Astrocyte of the cerebellum (primary cell): ENCODE data around the gene RNF175.
A peak's percentile ranks its signal among the peaks of the same experiment; 100 is the strongest.

Experiments used
- DNase-seq: peaks from one replicate; pipeline ENCODE4 v3.0.0-alpha.2; 2011; ENCODE audit warnings: low read depth
- H3K4me3 ChIP-seq: 2 replicates; pipeline ENCODE4 v1.5.1; 2011; ENCODE audit warnings: mild to moderate bottlenecking, low read depth, low read length, moderate library complexity
- in situ Hi-C: cut with HindIII; loops from 2 replicates; pipeline ENCODE4 v1.10.0; 2017; ENCODE audit warnings: low sequenced_read_pairs
- TF ChIP-seq, protein P1 (sequence below): IDR thresholded peaks from 2 replicates; pipeline ENCODE4 v1.5.1; 2012; ENCODE audit warnings: low read length, low read depth, moderate library complexity, mild to moderate bottlenecking; ENCODE audit errors: missing control alignments

Gene RNF175

DNA sequence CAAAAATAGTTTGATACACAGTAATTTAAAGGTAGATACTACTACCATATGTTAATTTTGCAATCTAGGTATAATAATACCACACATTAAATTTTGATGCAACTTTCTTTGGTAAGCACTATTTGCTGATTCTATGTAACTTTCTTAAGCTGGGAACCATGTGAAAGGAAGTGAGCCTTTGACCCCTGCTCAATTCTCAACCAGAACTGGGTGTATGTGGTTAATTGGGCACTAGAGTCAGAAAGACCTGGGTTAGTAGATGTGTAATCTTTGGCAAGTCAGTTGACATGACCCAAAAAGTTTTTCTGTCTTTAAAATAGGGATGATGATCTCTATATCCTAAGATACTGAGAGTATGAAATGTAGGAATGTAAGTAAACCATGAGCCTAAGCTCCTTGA lies 53.3 kb downstream of the RNF175 start:
- in situ Hi-C loops: no loop called here
- TF ChIP-seq, protein P1, sequence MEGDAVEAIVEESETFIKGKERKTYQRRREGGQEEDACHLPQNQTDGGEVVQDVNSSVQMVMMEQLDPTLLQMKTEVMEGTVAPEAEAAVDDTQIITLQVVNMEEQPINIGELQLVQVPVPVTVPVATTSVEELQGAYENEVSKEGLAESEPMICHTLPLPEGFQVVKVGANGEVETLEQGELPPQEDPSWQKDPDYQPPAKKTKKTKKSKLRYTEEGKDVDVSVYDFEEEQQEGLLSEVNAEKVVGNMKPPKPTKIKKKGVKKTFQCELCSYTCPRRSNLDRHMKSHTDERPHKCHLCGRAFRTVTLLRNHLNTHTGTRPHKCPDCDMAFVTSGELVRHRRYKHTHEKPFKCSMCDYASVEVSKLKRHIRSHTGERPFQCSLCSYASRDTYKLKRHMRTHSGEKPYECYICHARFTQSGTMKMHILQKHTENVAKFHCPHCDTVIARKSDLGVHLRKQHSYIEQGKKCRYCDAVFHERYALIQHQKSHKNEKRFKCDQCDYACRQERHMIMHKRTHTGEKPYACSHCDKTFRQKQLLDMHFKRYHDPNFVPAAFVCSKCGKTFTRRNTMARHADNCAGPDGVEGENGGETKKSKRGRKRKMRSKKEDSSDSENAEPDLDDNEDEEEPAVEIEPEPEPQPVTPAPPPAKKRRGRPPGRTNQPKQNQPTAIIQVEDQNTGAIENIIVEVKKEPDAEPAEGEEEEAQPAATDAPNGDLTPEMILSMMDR: no peak
- no peak overlapping the region for H3K4me3 ChIP-seq
- no peak for DNase-seq

DNA sequence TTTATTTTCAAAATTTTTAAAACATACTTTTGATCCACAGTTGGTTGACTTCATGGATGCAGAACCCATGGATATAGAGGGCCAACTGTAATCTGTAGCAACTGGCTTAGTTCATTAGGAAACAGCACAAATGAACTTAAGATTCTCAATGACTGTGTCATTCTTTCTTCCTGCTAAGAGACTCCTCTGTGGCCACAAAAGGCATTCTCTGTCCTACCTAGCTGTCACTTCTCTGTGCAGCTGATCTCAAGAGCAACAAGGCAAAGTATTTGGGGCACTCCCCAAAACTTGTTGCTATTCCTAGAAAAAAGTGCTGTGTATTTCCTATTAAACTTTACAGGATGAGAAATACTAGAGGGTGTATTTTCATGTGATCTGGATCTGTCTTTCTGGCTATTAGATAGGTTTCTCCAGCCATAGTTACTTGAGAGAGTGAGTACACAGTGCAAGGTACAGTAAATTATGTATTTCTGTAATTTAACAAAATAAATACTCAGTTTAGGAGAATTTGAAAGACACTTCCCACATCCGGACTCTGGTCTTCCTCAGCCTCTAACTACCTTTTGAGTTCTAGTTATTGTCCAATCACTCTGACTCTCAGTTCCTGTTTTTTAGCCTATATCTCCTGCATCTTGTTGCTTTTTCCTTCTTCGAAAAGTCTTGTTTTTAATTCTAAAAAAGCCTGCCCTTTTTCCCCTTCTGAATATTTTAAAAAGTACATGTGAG lies 53.9 kb downstream of the RNF175 start:
- in situ Hi-C loops: no loop called here
- no peak overlapping the region for H3K4me3 ChIP-seq
- no peak for DNase-seq
- TF ChIP-seq, protein P1: no peak

- no peak for DNase-seq
- in situ Hi-C loops: no loop called here
- TF ChIP-seq, protein P1: no peak
- no peak overlapping the region for H3K4me3 ChIP-seq
Observed at GRCh38 chr4:153704522-153704921, 55.3 kb downstream of the RNF175 start.

DNA sequence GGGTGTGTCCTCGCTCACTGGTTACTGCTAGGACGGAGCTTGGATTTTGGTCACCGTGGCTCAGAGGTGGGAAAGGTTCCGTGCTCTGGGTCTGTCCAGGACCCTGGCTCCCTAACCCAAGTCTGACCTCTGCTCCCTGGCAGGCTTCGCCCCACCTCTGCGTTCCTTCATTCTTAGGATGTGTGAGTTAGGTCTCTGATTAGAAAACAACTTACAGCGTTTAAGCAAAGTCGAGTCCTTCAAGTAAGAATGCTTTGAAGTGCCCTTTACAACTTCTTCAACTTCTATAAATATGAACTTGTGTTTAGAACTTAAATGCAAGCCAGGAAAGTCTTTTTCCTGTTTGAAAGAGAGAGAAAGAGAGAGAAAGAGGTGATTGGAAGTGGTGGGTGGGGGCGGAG lies 74.9 kb downstream of the RNF175 start:
- peak overlapping the region; percentile 53 for H3K4me3 ChIP-seq
- in situ Hi-C loops: no loop called here
- TF ChIP-seq, protein P1: no peak
- no peak for DNase-seq

- DNase-seq: no peak
- in situ Hi-C loops: no loop called here
- peak within 1 kb of the TSS; percentile 53 for H3K4me3 ChIP-seq
- TF ChIP-seq, protein P1: no peak
Observed at GRCh38 chr4:153684182-153684970, 75.4 kb downstream of the RNF175 start, which contains the start of gene TLR2. Gene TLR2, plus strand, starts transcription at chr4:153684280. Its CDS starts 18,628 bp downstream, at chr4:153702908.

DNA sequence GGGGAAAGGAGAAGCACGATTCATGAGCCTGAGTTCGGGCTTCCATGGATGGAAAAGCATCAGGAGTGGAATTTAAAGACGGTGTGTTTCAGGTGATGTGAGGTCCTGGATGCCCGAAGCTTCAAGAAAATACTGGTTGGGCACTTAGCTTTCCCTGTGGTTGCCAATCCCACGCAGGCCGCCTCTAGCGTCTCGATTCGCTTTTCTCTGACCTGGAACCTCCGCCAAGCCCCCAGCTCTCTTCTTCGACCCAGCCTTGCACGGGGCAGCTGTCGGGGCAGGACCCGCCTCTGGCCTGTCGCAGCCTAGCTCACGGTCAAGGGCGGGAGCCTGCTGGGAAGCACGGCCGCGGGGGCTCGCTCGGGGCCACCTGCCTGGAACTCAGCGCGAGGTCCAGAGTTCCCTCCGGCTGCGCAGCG lies 76.1 kb downstream of the RNF175 start:
- no peak for DNase-seq
- peak overlapping the region; percentile 53 for H3K4me3 ChIP-seq
- in situ Hi-C loops: no loop called here

More for the DNA sequence above, 76.1 kb downstream of the RNF175 start:
- TF ChIP-seq, protein P1: no peak
